ENCODE results near the gene UNC119B.

The UNC119B gene

GRCh38 chr12:120751389-120751788 is 41.1 kb downstream of the UNC119B start:
- H3K9ac ChIP-seq (ENCODE audit: low read depth in 1 of 2, low read length in 2 of 2), result no peak overlapping the region
- peaks cover 0 to 9% of the 10 kb centered on the region in 2 donors for H3K9me3 ChIP-seq (ENCODE audit: control insufficient read depth in 1 of 2, low read length in 2 of 2)
- H3K36me3 ChIP-seq (ENCODE audit: control insufficient read depth in 1 of 2, insufficient read depth in 2 of 2, low read length in 2 of 2), result no peaks in the 10 kb centered on the region
- no peak overlapping the region for H3K4me3 ChIP-seq (ENCODE audit: low read depth in 1 of 2, low read length in 2 of 2)
- H3K27me3 ChIP-seq (ENCODE audit: control insufficient read depth in 1 of 2, insufficient read depth in 2 of 2, low read length in 2 of 2), result no peaks in the 10 kb centered on the region
- no peak overlapping the region for H3K27ac ChIP-seq (ENCODE audit: low read depth, low read length)
- peaks cover 0 to under 1% of the 10 kb centered on the region in 2 donors for H3K4me1 ChIP-seq (ENCODE audit: control insufficient read depth in 1 of 2, insufficient read depth in 2 of 2, low read length in 2 of 2)

- peaks cover 0 to 1% of the 10 kb centered on the region in 2 donors for H3K36me3 ChIP-seq (ENCODE audit: control insufficient read depth in 1 of 2, insufficient read depth in 2 of 2, low read length in 2 of 2)
Observed at GRCh38 chr12:120754792-120755191, 44.5 kb downstream of the UNC119B start.

GRCh38 chr12:120755269-120755668 is 45.0 kb downstream of the UNC119B start:
- Histone ChIP-seq H3K27me3 (ENCODE audit: control insufficient read depth in 1 of 2, insufficient read depth in 2 of 2, low read length in 2 of 2) (no peaks in the 10 kb centered on the region), H3K36me3 (ENCODE audit: control insufficient read depth in 1 of 2, insufficient read depth in 2 of 2, low read length in 2 of 2) (peaks cover 0 to 5% of the 10 kb centered on the region in 2 donors), H3K9me3 (ENCODE audit: control insufficient read depth in 1 of 2, low read length in 2 of 2) (peaks cover 0 to 9% of the 10 kb centered on the region in 2 donors), H3K4me3 (ENCODE audit: low read depth in 1 of 2, low read length in 2 of 2) (no peak overlapping the region), H3K27ac (ENCODE audit: low read depth, low read length) (no peak overlapping the region), H3K9ac (ENCODE audit: low read depth in 1 of 2, low read length in 2 of 2) (no peak overlapping the region), H3K4me1 (ENCODE audit: control insufficient read depth in 1 of 2, insufficient read depth in 2 of 2, low read length in 2 of 2) (peaks cover 0 to 10% of the 10 kb centered on the region in 2 donors)

More at GRCh38 chr12:120754792-120755191, 44.5 kb downstream of the UNC119B start:
- Histone ChIP-seq H3K27ac (ENCODE audit: low read depth, low read length) (no peak overlapping the region), H3K27me3 (ENCODE audit: control insufficient read depth in 1 of 2, insufficient read depth in 2 of 2, low read length in 2 of 2) (no peaks in the 10 kb centered on the region), H3K9ac (ENCODE audit: low read depth in 1 of 2, low read length in 2 of 2) (no peak overlapping the region), H3K4me3 (ENCODE audit: low read depth in 1 of 2, low read length in 2 of 2) (no peak overlapping the region), H3K9me3 (ENCODE audit: control insufficient read depth in 1 of 2, low read length in 2 of 2) (peaks cover 0 to 9% of the 10 kb centered on the region in 2 donors), H3K4me1 (ENCODE audit: control insufficient read depth in 1 of 2, insufficient read depth in 2 of 2, low read length in 2 of 2) (peaks cover 0 to 10% of the 10 kb centered on the region in 2 donors)

- Histone ChIP-seq H3K9ac (ENCODE audit: low read depth in 1 of 2, low read length in 2 of 2) (no peak overlapping the region), H3K36me3 (ENCODE audit: control insufficient read depth in 1 of 2, insufficient read depth in 2 of 2, low read length in 2 of 2) (peaks cover 9 to 21% of the 10 kb centered on the region in 2 donors), H3K27me3 (ENCODE audit: control insufficient read depth in 1 of 2, insufficient read depth in 2 of 2, low read length in 2 of 2) (no peaks in the 10 kb centered on the region), H3K4me1 (ENCODE audit: control insufficient read depth in 1 of 2, insufficient read depth in 2 of 2, low read length in 2 of 2) (peaks cover 0 to 10% of the 10 kb centered on the region in 2 donors), H3K9me3 (ENCODE audit: control insufficient read depth in 1 of 2, low read length in 2 of 2) (peaks cover 0 to 9% of the 10 kb centered on the region in 2 donors), H3K27ac (ENCODE audit: low read depth, low read length) (no peak overlapping the region), H3K4me3 (ENCODE audit: low read depth in 1 of 2, low read length in 2 of 2) (no peak overlapping the region)
Observed at GRCh38 chr12:120757226-120757742, 47.0 kb downstream of the UNC119B start.

GRCh38 chr12:120757949-120758348 is 47.7 kb downstream of the UNC119B start:
- no peak overlapping the region for H3K27ac ChIP-seq (ENCODE audit: low read depth, low read length)
- no peak overlapping the region for H3K9ac ChIP-seq (ENCODE audit: low read depth in 1 of 2, low read length in 2 of 2)
- H3K36me3 ChIP-seq (ENCODE audit: control insufficient read depth in 1 of 2, insufficient read depth in 2 of 2, low read length in 2 of 2), result peaks cover 10 to 25% of the 10 kb centered on the region in 2 donors
- no peaks in the 10 kb centered on the region for H3K27me3 ChIP-seq (ENCODE audit: control insufficient read depth in 1 of 2, insufficient read depth in 2 of 2, low read length in 2 of 2)
- peaks cover 0 to 10% of the 10 kb centered on the region in 2 donors for H3K4me1 ChIP-seq (ENCODE audit: control insufficient read depth in 1 of 2, insufficient read depth in 2 of 2, low read length in 2 of 2)
- H3K4me3 ChIP-seq (ENCODE audit: low read depth in 1 of 2, low read length in 2 of 2), result no peak overlapping the region
- H3K9me3 ChIP-seq (ENCODE audit: control insufficient read depth in 1 of 2, low read length in 2 of 2), result peaks cover 0 to 9% of the 10 kb centered on the region in 2 donors

GRCh38 chr12:120758798-120759590 is 48.7 kb downstream of the UNC119B start:
- Histone ChIP-seq H3K36me3 (ENCODE audit: control insufficient read depth in 1 of 2, insufficient read depth in 2 of 2, low read length in 2 of 2) (peaks cover 17 to 34% of the 10 kb centered on the region in 2 donors), H3K27me3 (ENCODE audit: control insufficient read depth in 1 of 2, insufficient read depth in 2 of 2, low read length in 2 of 2) (no peaks in the 10 kb centered on the region), H3K9ac (ENCODE audit: low read depth in 1 of 2, low read length in 2 of 2) (no peak overlapping the region), H3K9me3 (ENCODE audit: control insufficient read depth in 1 of 2, low read length in 2 of 2) (peaks cover 0 to 9% of the 10 kb centered on the region in 2 donors), H3K4me3 (ENCODE audit: low read depth in 1 of 2, low read length in 2 of 2) (no peak overlapping the region), H3K4me1 (ENCODE audit: control insufficient read depth in 1 of 2, insufficient read depth in 2 of 2, low read length in 2 of 2) (peaks cover 0 to 10% of the 10 kb centered on the region in 2 donors), H3K27ac (ENCODE audit: low read depth, low read length) (no peak overlapping the region)

GRCh38 chr12:120759591-120760348 is 49.5 kb downstream of the UNC119B start:
- Histone ChIP-seq H3K4me1 (ENCODE audit: control insufficient read depth in 1 of 2, insufficient read depth in 2 of 2, low read length in 2 of 2) (peaks cover 0 to 10% of the 10 kb centered on the region in 2 donors), H3K4me3 (ENCODE audit: low read depth in 1 of 2, low read length in 2 of 2) (no peak overlapping the region), H3K27ac (ENCODE audit: low read depth, low read length) (no peak overlapping the region), H3K27me3 (ENCODE audit: control insufficient read depth in 1 of 2, insufficient read depth in 2 of 2, low read length in 2 of 2) (no peaks in the 10 kb centered on the region), H3K9me3 (ENCODE audit: control insufficient read depth in 1 of 2, low read length in 2 of 2) (peaks cover 0 to 5% of the 10 kb centered on the region in 2 donors), H3K9ac (ENCODE audit: low read depth in 1 of 2, low read length in 2 of 2) (no peak overlapping the region), H3K36me3 (ENCODE audit: control insufficient read depth in 1 of 2, insufficient read depth in 2 of 2, low read length in 2 of 2) (peaks cover 22 to 42% of the 10 kb centered on the region in 2 donors)

DNA sequence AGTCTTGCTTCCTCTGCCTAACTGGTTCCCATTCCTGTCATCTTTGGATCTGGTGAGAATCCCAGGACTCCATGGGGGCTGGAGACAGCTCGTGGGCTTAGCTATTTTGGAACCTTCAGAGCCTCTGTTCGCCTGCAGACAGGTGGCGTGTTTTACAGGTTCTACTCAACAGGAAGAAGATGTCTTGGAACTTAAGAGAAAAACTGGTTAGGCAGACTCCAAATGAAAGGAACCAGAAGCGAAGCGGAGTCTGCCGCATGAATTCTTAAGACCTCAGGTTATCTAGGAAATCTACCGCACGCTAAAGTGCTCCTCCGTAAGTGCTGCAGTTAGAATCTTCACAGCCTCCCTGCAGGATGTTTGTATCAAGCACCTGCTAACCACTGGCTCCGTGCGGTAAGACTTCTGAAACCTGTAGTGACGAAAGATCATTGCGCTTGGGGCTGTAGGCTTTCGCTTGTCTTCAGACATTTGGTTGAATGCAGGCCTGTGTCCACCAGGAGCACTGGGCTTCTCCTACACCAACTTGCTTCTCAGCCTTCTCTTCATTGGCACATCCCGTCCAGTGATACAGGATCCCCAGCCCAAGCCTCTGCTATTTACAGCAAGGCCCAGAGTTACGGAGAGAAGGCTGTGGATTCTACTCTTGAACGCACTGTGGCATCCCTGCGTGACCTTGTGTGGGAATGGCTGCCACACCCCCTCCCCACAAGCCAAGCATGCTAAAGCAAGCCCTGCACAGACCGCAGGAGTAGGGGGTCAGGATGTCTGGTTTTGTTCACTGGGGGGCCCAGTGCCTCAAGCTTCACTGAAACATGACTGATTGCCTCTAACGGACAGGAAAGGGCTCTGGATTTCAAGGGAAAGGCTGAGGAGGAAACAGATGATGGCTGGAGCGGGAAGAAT is 50.3 kb downstream of the UNC119B start:
- no peak overlapping the region for H3K27ac ChIP-seq (ENCODE audit: low read depth, low read length)
- H3K9me3 ChIP-seq (ENCODE audit: control insufficient read depth in 1 of 2, low read length in 2 of 2), result no peaks in the 10 kb centered on the region
- no peak overlapping the region for H3K4me3 ChIP-seq (ENCODE audit: low read depth in 1 of 2, low read length in 2 of 2)
- H3K27me3 ChIP-seq (ENCODE audit: control insufficient read depth in 1 of 2, insufficient read depth in 2 of 2, low read length in 2 of 2), result no peaks in the 10 kb centered on the region
- peaks cover 24 to 47% of the 10 kb centered on the region in 2 donors for H3K36me3 ChIP-seq (ENCODE audit: control insufficient read depth in 1 of 2, insufficient read depth in 2 of 2, low read length in 2 of 2)
- H3K9ac ChIP-seq (ENCODE audit: low read depth in 1 of 2, low read length in 2 of 2), result no peak overlapping the region
- H3K4me1 ChIP-seq (ENCODE audit: control insufficient read depth in 1 of 2, insufficient read depth in 2 of 2, low read length in 2 of 2), result peaks cover 4 to 13% of the 10 kb centered on the region in 2 donors

DNA sequence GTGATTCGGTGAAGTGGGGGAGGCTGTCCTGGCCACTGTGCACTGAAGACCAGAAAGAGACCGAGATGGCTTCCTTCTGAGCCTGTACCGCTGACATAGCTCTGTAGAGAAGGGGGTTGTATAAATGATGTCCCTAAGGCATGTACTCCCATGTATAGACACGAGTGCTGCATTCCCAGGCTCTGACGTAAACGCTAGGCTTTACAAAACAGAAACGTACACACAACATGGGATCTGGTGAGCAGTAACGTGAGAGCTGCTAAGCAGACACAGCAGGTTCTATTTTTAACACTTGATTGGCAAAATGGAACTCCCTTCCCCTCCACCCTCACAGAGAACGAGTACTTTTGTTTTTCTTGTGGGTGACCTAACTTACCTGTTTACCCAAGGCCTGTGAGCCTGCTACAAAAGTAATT is 51.3 kb downstream of the UNC119B start:
- Histone ChIP-seq H3K36me3 (ENCODE audit: control insufficient read depth in 1 of 2, insufficient read depth in 2 of 2, low read length in 2 of 2) (peaks cover 30 to 56% of the 10 kb centered on the region in 2 donors), H3K4me1 (ENCODE audit: control insufficient read depth in 1 of 2, insufficient read depth in 2 of 2, low read length in 2 of 2) (peaks cover 12 to 18% of the 10 kb centered on the region in 2 donors), H3K27me3 (ENCODE audit: control insufficient read depth in 1 of 2, insufficient read depth in 2 of 2, low read length in 2 of 2) (no peaks in the 10 kb centered on the region), H3K9me3 (ENCODE audit: control insufficient read depth in 1 of 2, low read length in 2 of 2) (no peaks in the 10 kb centered on the region), H3K9ac (ENCODE audit: low read depth in 1 of 2, low read length in 2 of 2) (no peak overlapping the region), H3K4me3 (ENCODE audit: low read depth in 1 of 2, low read length in 2 of 2) (no peak overlapping the region), H3K27ac (ENCODE audit: low read depth, low read length) (no peak overlapping the region)

Data from duodenal mucosa (tissue), 2 donors.